GM12865 (cell line): Measurements from ENCODE around the gene TIAM1.

Experiments
- DNase-seq: peaks from one replicate; pipeline ENCODE4 v3.0.0; 2010; ENCODE audit warnings: low read depth
- H3K4me3 ChIP-seq: 2 replicates; pipeline ENCODE4 v1.5.1; 2011; ENCODE audit warnings: mild to moderate bottlenecking, low read depth, low read length, control low read depth
- TF ChIP-seq, protein P1 (sequence below): IDR thresholded peaks from 2 replicates; pipeline ENCODE4 v1.5.1; 2011; ENCODE audit warnings: low read length, control low read depth, low read depth, inconsistent platforms; ENCODE audit not compliant: insufficient read depth; ENCODE audit errors: missing control alignments

Gene TIAM1

DNA sequence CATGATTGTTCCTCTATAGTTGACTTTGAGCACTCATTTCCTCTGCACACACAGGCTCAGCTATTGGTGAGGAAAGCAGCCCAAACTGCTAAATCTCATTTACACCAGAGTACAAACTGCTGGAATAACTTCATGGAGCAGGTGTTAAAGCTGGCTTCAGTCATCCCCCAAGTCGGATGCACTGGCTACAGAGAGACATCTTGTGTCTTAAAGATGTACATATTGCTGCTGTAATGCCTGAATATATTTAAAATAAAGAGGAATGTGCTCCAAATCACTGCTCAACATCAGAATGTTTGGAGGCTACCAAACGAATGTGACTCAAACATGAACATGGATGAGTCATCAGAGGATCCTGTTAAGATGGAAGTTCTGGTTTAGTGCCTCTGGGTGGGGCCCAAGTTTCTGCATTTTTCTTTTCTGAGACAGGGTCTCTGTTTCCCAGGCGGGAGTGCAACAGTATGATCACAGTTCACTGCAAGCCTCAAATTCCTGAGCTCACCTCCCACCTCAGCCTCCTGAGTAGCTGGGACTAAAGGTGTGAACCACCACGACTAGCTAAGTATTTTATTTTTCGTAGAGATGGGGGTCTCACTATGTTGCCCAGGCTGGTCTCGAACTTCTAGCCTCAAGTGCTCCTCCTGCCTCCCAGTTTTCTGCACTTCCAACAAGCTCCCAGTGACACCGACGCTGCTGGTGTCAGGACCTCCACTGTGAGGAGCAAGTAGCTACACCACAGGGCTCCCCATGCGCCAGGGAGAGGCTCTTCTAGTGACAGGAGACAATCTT, 226.7 kb downstream of the TIAM1 start:
- no peak overlapping the region for H3K4me3 ChIP-seq
- no peak for DNase-seq
- TF ChIP-seq, protein P1, sequence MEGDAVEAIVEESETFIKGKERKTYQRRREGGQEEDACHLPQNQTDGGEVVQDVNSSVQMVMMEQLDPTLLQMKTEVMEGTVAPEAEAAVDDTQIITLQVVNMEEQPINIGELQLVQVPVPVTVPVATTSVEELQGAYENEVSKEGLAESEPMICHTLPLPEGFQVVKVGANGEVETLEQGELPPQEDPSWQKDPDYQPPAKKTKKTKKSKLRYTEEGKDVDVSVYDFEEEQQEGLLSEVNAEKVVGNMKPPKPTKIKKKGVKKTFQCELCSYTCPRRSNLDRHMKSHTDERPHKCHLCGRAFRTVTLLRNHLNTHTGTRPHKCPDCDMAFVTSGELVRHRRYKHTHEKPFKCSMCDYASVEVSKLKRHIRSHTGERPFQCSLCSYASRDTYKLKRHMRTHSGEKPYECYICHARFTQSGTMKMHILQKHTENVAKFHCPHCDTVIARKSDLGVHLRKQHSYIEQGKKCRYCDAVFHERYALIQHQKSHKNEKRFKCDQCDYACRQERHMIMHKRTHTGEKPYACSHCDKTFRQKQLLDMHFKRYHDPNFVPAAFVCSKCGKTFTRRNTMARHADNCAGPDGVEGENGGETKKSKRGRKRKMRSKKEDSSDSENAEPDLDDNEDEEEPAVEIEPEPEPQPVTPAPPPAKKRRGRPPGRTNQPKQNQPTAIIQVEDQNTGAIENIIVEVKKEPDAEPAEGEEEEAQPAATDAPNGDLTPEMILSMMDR: no peak

GRCh38 chr21:31115249-31115648, 228.8 kb downstream of the TIAM1 start:
- TF ChIP-seq, protein P1: no peak
- H3K4me3 ChIP-seq: no peak overlapping the region
- DNase-seq: no peak

GRCh38 chr21:31111093-31111492, 233.0 kb downstream of the TIAM1 start:
- TF ChIP-seq, protein P1: no peak
- H3K4me3 ChIP-seq: no peak overlapping the region
- no peak for DNase-seq

DNA sequence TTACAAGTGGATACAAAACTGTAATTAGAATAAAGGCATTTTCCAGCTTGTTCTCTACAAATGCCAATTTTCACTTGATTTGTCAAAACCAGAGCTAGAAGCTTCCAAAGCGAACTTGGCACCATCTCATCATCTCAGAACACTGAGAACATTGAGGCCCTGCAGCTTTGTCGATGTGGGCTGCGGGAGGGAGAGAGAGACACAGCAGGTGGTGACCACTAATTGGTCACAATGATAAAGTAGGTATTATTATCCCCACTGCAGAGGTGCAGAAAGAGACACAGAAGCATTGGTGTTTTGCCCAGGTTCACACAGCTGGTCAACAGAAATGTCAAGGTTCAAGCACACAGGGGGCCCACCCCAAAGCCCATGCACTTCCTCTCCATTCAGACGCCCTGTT, 233.6 kb downstream of the TIAM1 start:
- no peak overlapping the region for H3K4me3 ChIP-seq
- TF ChIP-seq, protein P1: no peak
- no peak for DNase-seq

- DNase-seq: no peak
- H3K4me3 ChIP-seq: no peak overlapping the region
- TF ChIP-seq, protein P1: no peak
Observed at GRCh38 chr21:31107871-31108270, 236.2 kb downstream of the TIAM1 start.

DNA sequence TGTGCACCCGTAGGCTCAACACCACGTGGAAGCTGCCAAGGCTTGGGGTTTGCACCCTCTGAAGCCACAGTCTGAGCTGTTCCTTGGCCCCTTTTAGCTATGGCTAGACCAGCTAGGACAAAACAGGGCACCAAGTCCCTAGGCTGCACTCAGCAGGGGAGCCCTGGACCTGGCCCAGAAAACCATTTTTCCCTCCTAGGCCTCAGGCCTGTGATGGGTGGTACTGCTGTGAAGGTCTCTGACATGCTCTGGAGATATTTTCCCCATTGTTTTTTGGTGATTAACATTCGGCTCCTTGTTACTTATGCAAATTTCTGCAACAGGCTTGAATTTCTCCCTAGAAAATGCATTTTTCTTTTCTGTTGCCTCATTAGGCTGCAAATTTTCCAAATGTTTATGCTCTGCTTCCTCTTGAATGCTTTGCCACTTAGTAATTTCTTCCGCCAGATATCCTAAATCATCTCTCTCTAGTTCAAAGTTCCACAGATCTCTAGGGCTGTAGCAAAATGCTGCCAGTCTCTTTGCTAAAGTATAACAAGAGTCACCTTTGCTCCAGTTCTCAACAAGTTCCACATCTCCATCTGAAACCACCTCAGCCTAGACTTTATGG, 236.8 kb downstream of the TIAM1 start:
- no peak overlapping the region for H3K4me3 ChIP-seq
- TF ChIP-seq, protein P1: no peak
- no peak for DNase-seq

GRCh38 chr21:31103571-31104265, 240.3 kb downstream of the TIAM1 start:
- TF ChIP-seq, protein P1: no peak
- no peak overlapping the region for H3K4me3 ChIP-seq
- no peak for DNase-seq
